GM13976 (cell line): ENCODE data around the gene TRIM32.

ENCODE experiments used
- DNase-seq: peaks from one replicate; pipeline ENCODE4 v3.0.0; 2012; ENCODE audit warnings: low spot score
- CTCF ChIP-seq: IDR thresholded peaks from 2 replicates; pipeline ENCODE4 v1.5.1; 2012; ENCODE audit warnings: borderline replicate concordance, mild to moderate bottlenecking; ENCODE audit not compliant: insufficient read depth; ENCODE audit errors: extremely low read depth, missing control alignments, control extremely low read depth
- in situ Hi-C: fragments of 300-500 bp; cut with MboI; formaldehyde crosslinking; loops from one replicate; pipeline ENCODE4 v1.12.0; 2022; ENCODE audit warnings: low sequenced_read_pairs, mixed read lengths, inconsistent platforms; ENCODE audit not compliant: unreplicated experiment

The TRIM32 gene

GRCh38 chr9:116694785-116695291 lies 7.7 kb downstream of the TRIM32 start:
- in situ Hi-C loops = no loop called here
- no peak for DNase-seq
- TF ChIP-seq CTCF = no peak

- in situ Hi-C loops = no loop called here
- no peak for TF ChIP-seq CTCF
- no peak for DNase-seq
Measured at GRCh38 chr9:116695438-116695837, 8.3 kb downstream of the TRIM32 start.

- in situ Hi-C loops = no loop called here
- TF ChIP-seq CTCF = no peak
Measured at GRCh38 chr9:116697362-116697761, 10.3 kb downstream of the TRIM32 start.

GRCh38 chr9:116697887-116698286 lies 10.8 kb downstream of the TRIM32 start:
- in situ Hi-C loops = no loop called here
- no peak for TF ChIP-seq CTCF
- DNase-seq = no peak

More at GRCh38 chr9:116697362-116697761, 10.3 kb downstream of the TRIM32 start:
- DNase-seq = no peak

GRCh38 chr9:116700279-116700678 lies 13.2 kb downstream of the TRIM32 start:
- DNase-seq = no peak
- TF ChIP-seq CTCF = no peak
- in situ Hi-C loops = no loop called here

GRCh38 chr9:116700882-116701865 lies 14.1 kb downstream of the TRIM32 start:
- DNase-seq = no peak
- in situ Hi-C loops = no loop called here
- TF ChIP-seq CTCF = no peak
